Ovary (tissue), 3 donors: Measurements from ENCODE around the gene CD38.

Experiments
- EP300 ChIP-seq: sonication (generic); formaldehyde crosslinking; IDR thresholded peaks from one replicate; pipeline ENCODE4 v1.6.1; 2017; ENCODE audit warnings: antibody characterized with exemption
- TF ChIP-seq, protein P1 (sequence below), 3 donors: fragments of 450-650 bp in 2 of 3; fragments of 200-600 bp in 1 of 3; IDR thresholded peaks; one replicate each; pipeline versions ENCODE4 v1.5.1 to v1.8.0; 2016 to 2022; ENCODE audit warnings: antibody characterized with exemption in 3 of 3, mild to moderate bottlenecking in 1 of 3
- donor health status: DM: no; HTN: no; CAD: no.

DNA sequence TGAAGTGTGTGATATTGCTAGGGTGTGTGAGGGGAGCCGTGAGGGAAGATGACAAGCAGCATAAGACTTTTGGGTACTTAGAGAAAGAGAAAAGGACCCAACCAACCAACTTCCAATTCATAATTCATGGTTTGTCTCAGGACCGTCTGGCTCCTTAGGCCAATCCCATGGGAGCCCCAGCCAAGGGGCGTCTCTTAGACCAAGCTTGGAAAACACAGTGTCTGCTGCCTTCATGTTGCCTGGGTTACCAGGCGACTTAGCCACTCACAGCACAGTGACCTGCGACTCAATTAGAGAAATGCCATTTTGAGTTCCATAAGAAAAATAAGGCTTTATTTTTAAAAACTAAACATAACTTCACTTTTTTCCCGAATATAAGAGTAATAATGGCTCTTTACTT is 42.6 kb upstream of the CD38 start:
- TF ChIP-seq, protein P1, sequence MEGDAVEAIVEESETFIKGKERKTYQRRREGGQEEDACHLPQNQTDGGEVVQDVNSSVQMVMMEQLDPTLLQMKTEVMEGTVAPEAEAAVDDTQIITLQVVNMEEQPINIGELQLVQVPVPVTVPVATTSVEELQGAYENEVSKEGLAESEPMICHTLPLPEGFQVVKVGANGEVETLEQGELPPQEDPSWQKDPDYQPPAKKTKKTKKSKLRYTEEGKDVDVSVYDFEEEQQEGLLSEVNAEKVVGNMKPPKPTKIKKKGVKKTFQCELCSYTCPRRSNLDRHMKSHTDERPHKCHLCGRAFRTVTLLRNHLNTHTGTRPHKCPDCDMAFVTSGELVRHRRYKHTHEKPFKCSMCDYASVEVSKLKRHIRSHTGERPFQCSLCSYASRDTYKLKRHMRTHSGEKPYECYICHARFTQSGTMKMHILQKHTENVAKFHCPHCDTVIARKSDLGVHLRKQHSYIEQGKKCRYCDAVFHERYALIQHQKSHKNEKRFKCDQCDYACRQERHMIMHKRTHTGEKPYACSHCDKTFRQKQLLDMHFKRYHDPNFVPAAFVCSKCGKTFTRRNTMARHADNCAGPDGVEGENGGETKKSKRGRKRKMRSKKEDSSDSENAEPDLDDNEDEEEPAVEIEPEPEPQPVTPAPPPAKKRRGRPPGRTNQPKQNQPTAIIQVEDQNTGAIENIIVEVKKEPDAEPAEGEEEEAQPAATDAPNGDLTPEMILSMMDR (IDR thresholded peaks at IDR 0.05): no peak
- TF ChIP-seq EP300: no peak
